WTC11 (cell line): ENCODE data around the gene FANCC. TPM values are rescaled to one million over a fixed set of nuclear protein-coding genes. Genes with fewer than 3 reads are reported as not detected.

ENCODE experiments used
- ATAC-seq: fragments of 200-7000 bp; cut with Tn5 transposase; 2 replicates; pipeline ENCODE4 v1.10.0; 2021; ENCODE audit warnings: mild to moderate bottlenecking, moderate library complexity
- CTCF ChIA-PET: fragments of 300-600 bp; sonication (Branson Sonifier 250); formaldehyde crosslinking; loops from one replicate; lab custom pipeline; 2021; ENCODE audit warnings: antibody characterized with exemption; lab: Charles Lee
- POLR2A ChIA-PET: fragments of 350-600 bp; sonication (Branson Sonifier 250); formaldehyde crosslinking; loops from one replicate; lab custom pipeline; 2021; ENCODE audit warnings: antibody characterized with exemption; lab: Charles Lee
- DNase-seq: peaks from one replicate; pipeline ENCODE4 v3.0.0; 2021; ENCODE audit warnings: low spot score
- H3K27ac Mint-ChIP-seq: 2 replicates; pipeline ENCODE4 v1.8.0; 2021; ENCODE audit warnings: mixed read lengths
- H3K27me3 Mint-ChIP-seq: 2 replicates; pipeline ENCODE4 v1.8.0; 2021; ENCODE audit warnings: low read depth, mild to moderate bottlenecking, moderate library complexity, mixed read lengths
- H3K36me3 Mint-ChIP-seq: 2 replicates; pipeline ENCODE4 v1.8.0; 2021; ENCODE audit warnings: mixed read lengths
- H3K4me1 Mint-ChIP-seq: 2 replicates; pipeline ENCODE4 v1.8.0; 2022; ENCODE audit warnings: mixed read lengths
- H3K4me3 Mint-ChIP-seq: 2 replicates; pipeline ENCODE4 v1.8.0; 2021; ENCODE audit warnings: mild to moderate bottlenecking, moderate library complexity, mixed read lengths
- H3K9me3 Mint-ChIP-seq: 2 replicates; pipeline ENCODE4 v1.8.0; 2021; ENCODE audit warnings: mixed read lengths
- CBFB ChIP-seq: sonication (generic); formaldehyde crosslinking; IDR thresholded peaks from 2 replicates; pipeline ENCODE4 v1.8.1; 2022; ENCODE audit warnings: mild to moderate bottlenecking, low read depth, missing genetic modification reagents
- CREM ChIP-seq: sonication (generic); formaldehyde crosslinking; IDR thresholded peaks from 2 replicates; pipeline ENCODE4 v1.8.1; 2022; ENCODE audit warnings: mild to moderate bottlenecking, missing genetic modification reagents, moderate library complexity
- FOXK1 ChIP-seq: sonication (generic); formaldehyde crosslinking; IDR thresholded peaks from 2 replicates; pipeline ENCODE4 v1.8.0; 2022; ENCODE audit warnings: mild to moderate bottlenecking, moderate library complexity, missing genetic modification reagents
- FOXP1 ChIP-seq: sonication (generic); formaldehyde crosslinking; IDR thresholded peaks from 2 replicates; pipeline ENCODE4 v1.8.0; 2022; ENCODE audit warnings: missing genetic modification reagents, mild to moderate bottlenecking, moderate library complexity, borderline replicate concordance
- GRHL2 ChIP-seq: fragments of 250-450 bp; sonication (Bioruptor Pico); IDR thresholded peaks from 2 replicates; pipeline ENCODE4 v1.8.0; 2022; ENCODE audit warnings: mild to moderate bottlenecking, moderate library complexity; ENCODE audit not compliant: insufficient replicate concordance, severe bottlenecking
- HMGA2 ChIP-seq: fragments of 250-450 bp; sonication (Bioruptor Pico); IDR thresholded peaks from 2 replicates; pipeline ENCODE4 v1.4.0; 2021; ENCODE audit warnings: mild to moderate bottlenecking, moderate library complexity
- KAT7 ChIP-seq: sonication (generic); formaldehyde crosslinking; IDR thresholded peaks from 2 replicates; pipeline ENCODE4 v1.8.1; 2023; ENCODE audit warnings: missing genetic modification reagents, mild to moderate bottlenecking, borderline replicate concordance
- NFE2L1 ChIP-seq: sonication (generic); formaldehyde crosslinking; IDR thresholded peaks from 2 replicates; pipeline ENCODE4 v1.8.1; 2023; ENCODE audit warnings: missing genetic modification reagents
- NR1H2 ChIP-seq: sonication (generic); formaldehyde crosslinking; IDR thresholded peaks from 2 replicates; pipeline ENCODE4 v1.9.0; 2021; ENCODE audit warnings: mild to moderate bottlenecking, moderate library complexity, missing genetic modification reagents
- RORB ChIP-seq: fragments of 250-450 bp; sonication (Bioruptor Pico); IDR thresholded peaks from 2 replicates; pipeline ENCODE4 v1.9.0; 2021; ENCODE audit warnings: mild to moderate bottlenecking
- SMAD4 ChIP-seq: sonication (generic); formaldehyde crosslinking; IDR thresholded peaks from 2 replicates; pipeline ENCODE4 v1.8.0; 2022; ENCODE audit warnings: mild to moderate bottlenecking, missing genetic modification reagents
- TP53 ChIP-seq: sonication (generic); formaldehyde crosslinking; IDR thresholded peaks from 2 replicates; pipeline ENCODE4 v1.8.1; 2023; ENCODE audit warnings: mild to moderate bottlenecking, missing genetic modification reagents
- ZBTB43 ChIP-seq: sonication (generic); formaldehyde crosslinking; IDR thresholded peaks from 2 replicates; pipeline ENCODE4 v1.8.1; 2023; ENCODE audit warnings: mild to moderate bottlenecking, missing genetic modification reagents
- ZNF532 ChIP-seq: fragments of 250-450 bp; sonication (Bioruptor Pico); IDR thresholded peaks from 2 replicates; pipeline ENCODE4 v1.9.0; 2021; ENCODE audit warnings: mild to moderate bottlenecking, borderline replicate concordance
- ZNF671 ChIP-seq: fragments of 250-450 bp; sonication (Bioruptor Pico); IDR thresholded peaks from 2 replicates; pipeline ENCODE4 v1.8.0; 2021; ENCODE audit warnings: mild to moderate bottlenecking
- total RNA-seq: library from RNA; stranded (reverse); gene quantifications from 3 replicates; pipeline ENCODE4 v1.2.3, GENCODE V29; 2021
- TF ChIP-seq, protein P1 (sequence below): sonication (generic); formaldehyde crosslinking; IDR thresholded peaks from 2 replicates; pipeline ENCODE4 v1.8.1; 2023; ENCODE audit warnings: mild to moderate bottlenecking, missing genetic modification reagents, moderate library complexity

Gene FANCC
- total RNA-seq, 1 experiment from 2014 or later = 10.9 TPM

DNA sequence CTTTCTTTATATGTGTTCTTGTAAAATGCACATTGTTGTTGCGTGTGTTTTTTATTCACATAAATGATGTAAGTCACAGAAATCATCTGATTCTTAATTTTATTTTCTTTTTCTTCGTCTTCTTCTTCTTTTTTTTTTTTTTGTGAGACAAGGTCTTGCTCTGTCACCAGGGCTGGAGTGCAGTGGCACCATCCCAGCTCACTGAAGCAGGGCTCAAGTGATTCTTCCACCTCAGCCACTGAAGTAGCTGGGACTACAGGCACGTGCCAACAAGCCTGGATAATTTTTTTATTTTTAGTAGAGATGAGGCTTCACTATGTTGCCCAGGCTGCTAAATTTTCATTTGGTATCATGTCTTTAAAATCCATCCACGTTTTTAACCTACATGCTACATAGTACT is 28.5 kb upstream of the FANCC start (continued):
- TF ChIP-seq ZNF532 (CRISPR knock-in tag) = no peak

- no peak for ATAC-seq
- no peak for DNase-seq
- no peak for TF ChIP-seq ZNF532 (CRISPR knock-in tag)
- no peak for TF ChIP-seq CBFB
- TF ChIP-seq TP53 (CRISPR knock-in tag) = no peak
- TF ChIP-seq, protein P1, sequence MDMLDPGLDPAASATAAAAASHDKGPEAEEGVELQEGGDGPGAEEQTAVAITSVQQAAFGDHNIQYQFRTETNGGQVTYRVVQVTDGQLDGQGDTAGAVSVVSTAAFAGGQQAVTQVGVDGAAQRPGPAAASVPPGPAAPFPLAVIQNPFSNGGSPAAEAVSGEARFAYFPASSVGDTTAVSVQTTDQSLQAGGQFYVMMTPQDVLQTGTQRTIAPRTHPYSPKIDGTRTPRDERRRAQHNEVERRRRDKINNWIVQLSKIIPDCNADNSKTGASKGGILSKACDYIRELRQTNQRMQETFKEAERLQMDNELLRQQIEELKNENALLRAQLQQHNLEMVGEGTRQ (CRISPR knock-in tag) = no peak
- TF ChIP-seq FOXK1 (CRISPR knock-in tag) = no peak
- TF ChIP-seq NFE2L1 (CRISPR knock-in tag) = no peak
- TF ChIP-seq RORB (CRISPR knock-in tag) = no peak
- TF ChIP-seq ZNF671 (CRISPR knock-in tag) = no peak
- TF ChIP-seq CREM (CRISPR knock-in tag) = no peak
- TF ChIP-seq FOXP1 (CRISPR knock-in tag) = no peak
- TF ChIP-seq NR1H2 (CRISPR knock-in tag) = no peak
- no peak for TF ChIP-seq SMAD4 (CRISPR knock-in tag)
- TF ChIP-seq ZBTB43 (CRISPR knock-in tag) = no peak
- TF ChIP-seq HMGA2 = no peak
- TF ChIP-seq GRHL2 = no peak
- TF ChIP-seq KAT7 (CRISPR knock-in tag) = no peak
- H3K27me3 Mint-ChIP-seq = peaks cover 30% of the 10 kb centered on the region
- H3K27ac Mint-ChIP-seq = no peak overlapping the region
- CTCF ChIA-PET = interaction anchor here (1.9 kb wide), 1 partner anchor 9 kb away, joined by 14 read pairs; no protein-coding TSS in a partner anchor
- POLR2A ChIA-PET = no interaction called here
- H3K9me3 Mint-ChIP-seq = no peaks in the 10 kb centered on the region
- no peaks in the 10 kb centered on the region for H3K4me1 Mint-ChIP-seq
- no peaks in the 10 kb centered on the region for H3K36me3 Mint-ChIP-seq
- H3K4me3 Mint-ChIP-seq = no peak overlapping the region
Measured at GRCh38 chr9:95344735-95345325, 27.3 kb upstream of the FANCC start.
